Neural progenitor cell (in vitro differentiated cells): ENCODE measurements around the gene VPS26C.

Experiments used
- EZH2phosphoT487 ChIP-seq: fragments of 200-600 bp; sonication (generic); IDR thresholded peaks from 2 replicates; pipeline ENCODE4 v1.6.1; 2017; ENCODE audit warnings: antibody characterized with exemption
- TF ChIP-seq, protein P1 (sequence below): fragments of 200-600 bp; sonication (generic); IDR thresholded peaks from 2 replicates; pipeline ENCODE4 v1.5.1; 2017; ENCODE audit warnings: antibody characterized with exemption, mild to moderate bottlenecking

DNA sequence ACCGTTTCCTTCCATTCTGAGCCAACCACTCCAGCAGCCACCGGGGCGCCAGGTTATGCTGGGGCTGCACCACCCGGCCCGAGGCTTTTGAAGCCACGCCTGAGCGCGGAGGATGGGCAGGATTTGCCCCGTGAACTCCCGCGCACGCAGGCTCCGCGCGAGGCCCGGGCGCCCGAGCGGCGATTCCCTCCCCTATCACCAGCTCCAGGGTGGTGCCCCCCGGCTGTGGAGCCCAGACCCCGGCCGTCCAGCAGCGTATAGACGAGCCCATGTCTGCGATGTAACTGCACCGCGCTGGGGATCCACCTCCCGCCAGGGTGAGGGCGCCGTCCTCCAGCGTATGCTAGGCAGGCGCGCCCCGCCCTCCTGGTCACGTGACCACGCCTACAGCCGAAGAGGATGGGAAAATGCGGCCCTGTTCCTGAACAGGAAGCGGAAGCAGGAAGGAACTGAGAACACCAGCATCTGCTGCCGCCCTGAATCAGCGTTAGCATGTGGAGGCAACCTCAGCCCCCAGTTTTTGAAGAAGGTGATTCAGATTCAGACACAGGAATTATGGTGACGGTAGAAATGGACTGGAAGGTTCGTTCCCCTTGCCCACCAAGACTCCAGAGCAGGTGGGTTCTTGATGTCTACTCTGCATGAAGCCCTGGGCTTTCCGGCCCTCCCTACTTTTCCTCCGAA lies 46.0 kb downstream of the VPS26C start:
- TF ChIP-seq, protein P1, sequence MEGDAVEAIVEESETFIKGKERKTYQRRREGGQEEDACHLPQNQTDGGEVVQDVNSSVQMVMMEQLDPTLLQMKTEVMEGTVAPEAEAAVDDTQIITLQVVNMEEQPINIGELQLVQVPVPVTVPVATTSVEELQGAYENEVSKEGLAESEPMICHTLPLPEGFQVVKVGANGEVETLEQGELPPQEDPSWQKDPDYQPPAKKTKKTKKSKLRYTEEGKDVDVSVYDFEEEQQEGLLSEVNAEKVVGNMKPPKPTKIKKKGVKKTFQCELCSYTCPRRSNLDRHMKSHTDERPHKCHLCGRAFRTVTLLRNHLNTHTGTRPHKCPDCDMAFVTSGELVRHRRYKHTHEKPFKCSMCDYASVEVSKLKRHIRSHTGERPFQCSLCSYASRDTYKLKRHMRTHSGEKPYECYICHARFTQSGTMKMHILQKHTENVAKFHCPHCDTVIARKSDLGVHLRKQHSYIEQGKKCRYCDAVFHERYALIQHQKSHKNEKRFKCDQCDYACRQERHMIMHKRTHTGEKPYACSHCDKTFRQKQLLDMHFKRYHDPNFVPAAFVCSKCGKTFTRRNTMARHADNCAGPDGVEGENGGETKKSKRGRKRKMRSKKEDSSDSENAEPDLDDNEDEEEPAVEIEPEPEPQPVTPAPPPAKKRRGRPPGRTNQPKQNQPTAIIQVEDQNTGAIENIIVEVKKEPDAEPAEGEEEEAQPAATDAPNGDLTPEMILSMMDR = no peak
- no peak for TF ChIP-seq EZH2phosphoT487
